ENCODE data around the gene KCNE1. TPM values are rescaled to one million over a fixed set of nuclear protein-coding genes. Genes with fewer than 3 reads are reported as not detected.

The KCNE1 gene
- total RNA-seq, 2 donors from 2014 or later = 1.0 TPM; not detected in 1

- H3K4me1 ChIP-seq = peaks cover 29% of the 10 kb centered on the region
- WGBS, 2 donors = 48 to 74% methylated on average over 10 of the region's 10 CpGs
- H3K9me3 ChIP-seq = no peaks in the 10 kb centered on the region
- H3K4me3 ChIP-seq = no peak overlapping the region
- DNase-seq = peak; percentile 38 to 69 (median 53)
- intact Hi-C loops (cut with DNase I) = no loop called here
- no peaks in the 10 kb centered on the region for H3K27me3 ChIP-seq
- H3K27ac ChIP-seq = peak overlapping the region; percentile 62 to 85 (median 75)
- peak; percentile 74 for ATAC-seq
- H3K36me3 ChIP-seq (replicated peaks in 1 of 2; ENCODE audit: insufficient read depth in 1 of 2, low read depth in 2 of 2) = no peaks in the 10 kb centered on the region
- TF ChIP-seq CTCF (IDR thresholded peaks at IDR 0.05) (no peak), POLR2A (IDR thresholded peaks at IDR 0.05) (peak in 2 of 3 donors; percentile 21 to 37)
Observed at GRCh38 chr21:34545079-34545884, 33.3 kb upstream of the KCNE1 start.

GRCh38 chr21:34544032-34544496 lies 32.1 kb upstream of the KCNE1 start:
- H3K27ac ChIP-seq = peak overlapping the region; percentile 62 to 85 (median 75)

GRCh38 chr21:34543017-34543416 lies 31.0 kb upstream of the KCNE1 start:
- Histone ChIP-seq H3K27me3 (no peaks in the 10 kb centered on the region), H3K4me1 (peaks cover 29% of the 10 kb centered on the region), H3K36me3 (replicated peaks in 1 of 2; ENCODE audit: insufficient read depth in 1 of 2, low read depth in 2 of 2) (no peaks in the 10 kb centered on the region), H3K4me3 (no peak overlapping the region), H3K9me3 (no peaks in the 10 kb centered on the region), H3K27ac (peak overlapping the region in 1 of 4 donors; percentile 81)
- WGBS, 2 donors = 80 to 93% methylated on average over 3 of the region's 3 CpGs
- DNase-seq (no peak), ATAC-seq (no peak)
- intact Hi-C loops (cut with DNase I) = no loop called here
- TF ChIP-seq CTCF (IDR thresholded peaks at IDR 0.05) = no peak

More at GRCh38 chr21:34544032-34544496, 32.1 kb upstream of the KCNE1 start:
- TF ChIP-seq CTCF (IDR thresholded peaks at IDR 0.05) = peak; percentile 48 to 83 (median 79)
- no peak for TF ChIP-seq POLR2A (IDR thresholded peaks at IDR 0.05)
- H3K9me3 ChIP-seq = no peaks in the 10 kb centered on the region
- intact Hi-C loops (cut with DNase I) = no loop called here
- H3K4me1 ChIP-seq = peaks cover 29% of the 10 kb centered on the region
- H3K4me3 ChIP-seq = no peak overlapping the region
- ATAC-seq (peak; percentile 81), DNase-seq (peak; percentile 89 to 92 (median 92))
- no peaks in the 10 kb centered on the region for H3K36me3 ChIP-seq (replicated peaks in 1 of 2; ENCODE audit: insufficient read depth in 1 of 2, low read depth in 2 of 2)
- H3K27me3 ChIP-seq = no peaks in the 10 kb centered on the region
- 36 to 52% methylated on average over 7 of the region's 7 CpGs for WGBS, 2 donors

GRCh38 chr21:34540206-34540605 lies 28.2 kb upstream of the KCNE1 start:
- H3K27me3 ChIP-seq = no peaks in the 10 kb centered on the region
- intact Hi-C loops (cut with DNase I) = no loop called here
- no peaks in the 10 kb centered on the region for H3K36me3 ChIP-seq (replicated peaks in 1 of 2; ENCODE audit: insufficient read depth in 1 of 2, low read depth in 2 of 2)
- ATAC-seq (no peak), DNase-seq (no peak)
- WGBS, 2 donors = 79 to 83% methylated on average over 5 of the region's 5 CpGs
- no peaks in the 10 kb centered on the region for H3K9me3 ChIP-seq
- no peak for TF ChIP-seq POLR2A (IDR thresholded peaks at IDR 0.05)
- TF ChIP-seq CTCF (IDR thresholded peaks at IDR 0.05) = no peak
- H3K4me3 ChIP-seq = no peak overlapping the region
- no peak overlapping the region for H3K27ac ChIP-seq
- H3K4me1 ChIP-seq = peaks cover 26% of the 10 kb centered on the region
